Activated B cell treated with CpG ODN at 0.5 μM for 24 hours (primary cell): ENCODE results near the gene SLC25A2. TPM values are rescaled to one million over a fixed set of nuclear protein-coding genes. Genes with fewer than 3 reads are reported as not detected.

Experiments
- ATAC-seq: fragments of 200-7000 bp; cut with Tn5 transposase; one replicate; pipeline ENCODE4 v1.10.0; 2021; ENCODE audit warnings: low read depth, mild to moderate bottlenecking, moderate library complexity
- CTCF ChIA-PET: fragments of 350-600 bp; sonication (Branson Sonifier 250); formaldehyde crosslinking; loops from one replicate; lab custom pipeline; 2021; ENCODE audit warnings: antibody characterized with exemption; lab: Charles Lee
- POLR2A ChIA-PET: fragments of 350-600 bp; sonication (Branson Sonifier 250); formaldehyde crosslinking; loops from one replicate; lab custom pipeline; 2021; ENCODE audit warnings: antibody characterized with exemption; lab: Charles Lee
- DNase-seq: peaks from one replicate; pipeline ENCODE4 v3.0.0; 2022
- H3K27ac Mint-ChIP-seq: one replicate; pipeline ENCODE4 v1.8.0; 2020; ENCODE audit warnings: mixed read lengths
- H3K27me3 Mint-ChIP-seq: one replicate; pipeline ENCODE4 v1.8.0; 2021; ENCODE audit warnings: mixed read lengths
- H3K36me3 Mint-ChIP-seq: one replicate; pipeline ENCODE4 v1.8.0; 2021; ENCODE audit warnings: low read depth, mixed read lengths
- H3K4me1 Mint-ChIP-seq: one replicate; pipeline ENCODE4 v1.8.0; 2021; ENCODE audit warnings: mixed read lengths
- H3K4me3 Mint-ChIP-seq: one replicate; pipeline ENCODE4 v1.8.0; 2020; ENCODE audit warnings: mild to moderate bottlenecking, mixed read lengths
- H3K9me3 Mint-ChIP-seq: one replicate; pipeline ENCODE4 v1.8.0; 2020; ENCODE audit warnings: mixed read lengths
- CTCF ChIP-seq: fragments of 200-600 bp; IDR thresholded peaks from one replicate; pipeline ENCODE4 v1.8.0; 2022; ENCODE audit warnings: antibody characterized with exemption, mild to moderate bottlenecking
- intact Hi-C: fragments of 100-400 bp; cut with micrococcal nuclease; formaldehyde crosslinking; loops from one replicate; pipeline ENCODE4 v1.15.1; 2024
- total RNA-seq: library from RNA; stranded (reverse); gene quantifications from 2 replicates; pipeline ENCODE4 v1.2.3, GENCODE V29; 2022

The SLC25A2 gene
- total RNA-seq, 1 donor from 2014 or later: 3.9 TPM

GRCh38 chr5:141330299-141331080, 26.6 kb upstream of the SLC25A2 start, which contains the start of gene PCDHGA1:
Gene PCDHGA1 (plus strand): TSS chr5:141330514.
- peaks cover 56% of the 10 kb centered on the region for H3K27me3 Mint-ChIP-seq
- peaks cover 12% of the 10 kb centered on the region for H3K4me1 Mint-ChIP-seq
- intact Hi-C loops: no loop called here
- H3K9me3 Mint-ChIP-seq: peaks cover 40% of the 10 kb centered on the region
- DNase-seq: no peak
- H3K27ac Mint-ChIP-seq: no peak within 1 kb of the TSS
- POLR2A ChIA-PET: interaction anchor here (1.0 kb wide), 1 partner anchor 10 kb away, joined by 8 read pairs; the partner anchor contains the start of gene TAF7
- H3K36me3 Mint-ChIP-seq: peaks cover 15% of the 10 kb centered on the region
- no peak for TF ChIP-seq CTCF
- peak within 1 kb of the TSS; percentile 19 for H3K4me3 Mint-ChIP-seq
- CTCF ChIA-PET: interaction anchor here (1.1 to 1.6 kb wide), 2 partner anchors 10 to 234 kb away, joined by 4 to 6 read pairs; partner anchors contain the start of gene TAF7
- ATAC-seq: peak; percentile 28

GRCh38 chr5:141328231-141328630, 24.4 kb upstream of the SLC25A2 start:
- Mint-ChIP-seq H3K9me3 (peaks cover 32% of the 10 kb centered on the region), H3K4me3 (no peak overlapping the region), H3K4me1 (peaks cover 10% of the 10 kb centered on the region), H3K27ac (no peak overlapping the region), H3K27me3 (peaks cover 43% of the 10 kb centered on the region), H3K36me3 (peaks cover 10% of the 10 kb centered on the region)
- POLR2A ChIA-PET: no interaction called here
- TF ChIP-seq CTCF: no peak
- CTCF ChIA-PET: interaction anchor here (1.0 to 1.4 kb wide), 2 partner anchors 196 to 230 kb away, joined by 3 read pairs; no protein-coding TSS in a partner anchor
- no peak for ATAC-seq
- intact Hi-C loops: loop anchor here (5.0 to 10.0 kb wide), 3 partner anchors 34 to 1027 kb away; partner anchors contain the start of genes GNPDA1 and PCDHGA5
- DNase-seq: no peak

- peaks cover 27% of the 10 kb centered on the region for H3K9me3 Mint-ChIP-seq
- H3K4me1 Mint-ChIP-seq: peaks cover 10% of the 10 kb centered on the region
- H3K27me3 Mint-ChIP-seq: peaks cover 35% of the 10 kb centered on the region
- DNase-seq: peak; percentile 41
- ATAC-seq: peak; percentile 90
- no peak for TF ChIP-seq CTCF
- intact Hi-C loops: loop anchor here (1.0 to 10.0 kb wide), 5 partner anchors 36 to 1029 kb away; partner anchors contain the start of genes GNPDA1 and PCDHGA5
- ChIA-PET POLR2A (interaction anchor here (0.7 kb wide), 2 partner anchors 44 to 188 kb away, joined by 4 read pairs; partner anchors contain the start of gene PCDHGB3), CTCF (interaction anchor here (0.6 to 1.9 kb wide), 4 partner anchors 8 to 237 kb away, joined by 3 to 5 read pairs (median 4); no protein-coding TSS in a partner anchor)
- H3K4me3 Mint-ChIP-seq: peak overlapping the region; percentile 91
- H3K27ac Mint-ChIP-seq: peak overlapping the region; percentile 84
- H3K36me3 Mint-ChIP-seq: peaks cover 7% of the 10 kb centered on the region
Observed at GRCh38 chr5:141326088-141326854, 22.4 kb upstream of the SLC25A2 start.

DNA sequence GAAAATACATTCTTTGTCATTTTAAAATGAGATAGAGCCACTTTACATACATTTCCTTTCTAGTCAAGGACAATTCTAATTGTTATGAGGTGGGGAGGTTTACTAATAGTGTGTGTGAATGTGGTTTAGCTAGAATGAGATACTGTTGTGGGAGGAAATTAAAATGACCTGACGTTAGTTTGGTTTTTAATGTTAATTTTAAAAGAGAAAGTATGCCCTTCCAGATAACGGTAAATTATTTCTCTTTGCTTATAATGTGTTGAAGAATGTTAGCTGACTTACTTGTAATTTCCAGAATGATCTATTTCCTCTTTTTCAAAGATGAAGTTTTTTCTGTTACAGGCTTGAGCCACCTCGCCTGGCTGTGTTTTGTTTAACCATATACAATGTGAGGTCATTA, 18.4 kb upstream of the SLC25A2 start:
- no peak overlapping the region for H3K27ac Mint-ChIP-seq
- ChIA-PET CTCF (interaction anchor here (1.9 kb wide), 1 partner anchor 241 kb away, joined by 7 read pairs; no protein-coding TSS in a partner anchor), POLR2A (no interaction called here)
- no peak for TF ChIP-seq CTCF
- peaks cover 36% of the 10 kb centered on the region for H3K4me1 Mint-ChIP-seq
- DNase-seq (no peak), ATAC-seq (no peak)
- H3K4me3 Mint-ChIP-seq: no peak overlapping the region
- peaks cover 10% of the 10 kb centered on the region for H3K27me3 Mint-ChIP-seq
- peaks cover 40% of the 10 kb centered on the region for H3K36me3 Mint-ChIP-seq
- intact Hi-C loops: loop anchor here (5.0 to 10.0 kb wide), 3 partner anchors 90 to 1033 kb away; partner anchors contain the start of genes GNPDA1 and PCDHGA10
- H3K9me3 Mint-ChIP-seq: peaks cover 24% of the 10 kb centered on the region
